Osteoblast (primary cell): ENCODE results near the gene VAPB. TPM values are rescaled to one million over a fixed set of nuclear protein-coding genes. Genes with fewer than 3 reads are reported as not detected.
"Not testable (repeated sequence)": the region's sequence is repeated elsewhere in the genome, so short reads cannot be mapped to it uniquely, and the experiment has no call there.

Experiments used
- DNase-seq: peaks from one replicate; pipeline ENCODE4 v3.0.0; 2011; ENCODE audit warnings: low spot score, mixed read lengths; ENCODE audit not compliant: insufficient read length; ENCODE audit errors: missing footprints
- H2AFZ ChIP-seq: 2 replicates; pipeline ENCODE4 v1.6.0; 2011; ENCODE audit warnings: mild to moderate bottlenecking, low read length
- H3K27ac ChIP-seq: 2 replicates; pipeline ENCODE4 v1.5.1; 2011; ENCODE audit warnings: mild to moderate bottlenecking, low read depth, low read length, moderate library complexity
- H3K27me3 ChIP-seq: 2 replicates; pipeline ENCODE4 v1.6.0; 2012; ENCODE audit warnings: mild to moderate bottlenecking, control low read depth, inconsistent platforms, low read length, moderate library complexity; ENCODE audit not compliant: insufficient read depth
- H3K36me3 ChIP-seq: 2 replicates; pipeline ENCODE4 v1.5.1; 2011; ENCODE audit warnings: mild to moderate bottlenecking, low read length, control low read depth, moderate library complexity; ENCODE audit not compliant: insufficient read depth
- H3K4me1 ChIP-seq: 2 replicates; pipeline ENCODE4 v1.5.1; 2011; ENCODE audit warnings: mild to moderate bottlenecking, low read length, control low read depth, moderate library complexity; ENCODE audit not compliant: insufficient read depth
- H3K4me2 ChIP-seq: 2 replicates; pipeline ENCODE4 v1.6.0; 2011; ENCODE audit warnings: mild to moderate bottlenecking, low read length; ENCODE audit not compliant: insufficient read depth
- H3K4me3 ChIP-seq: fragments of 200-600 bp; sonication (generic); 3 replicates; pipeline ENCODE4 v1.5.1; 2012; ENCODE audit warnings: mild to moderate bottlenecking, low read length, inconsistent platforms; ENCODE audit not compliant: insufficient read depth
- H3K79me2 ChIP-seq: 2 replicates; pipeline ENCODE4 v1.6.0; 2012; ENCODE audit warnings: mild to moderate bottlenecking, low read length, control low read depth, inconsistent platforms; ENCODE audit not compliant: insufficient read depth
- H3K9me3 ChIP-seq: 2 replicates; pipeline ENCODE4 v1.5.1; 2011; ENCODE audit warnings: low read depth, low read length, control low read depth
- H4K20me1 ChIP-seq: 2 replicates; pipeline ENCODE4 v1.6.0; 2012; ENCODE audit warnings: mild to moderate bottlenecking, low read length, control low read depth; ENCODE audit not compliant: insufficient read depth
- CTCF ChIP-seq: IDR thresholded peaks from 2 replicates; pipeline ENCODE4 v1.5.1; 2011; ENCODE audit warnings: mild to moderate bottlenecking, low read depth, low read length, moderate library complexity; ENCODE audit errors: extremely low read depth
- total RNA-seq: library from RNA; depleted of rRNA; stranded (reverse); fragments of >200 nt; gene quantifications from 2 replicates; pipeline ENCODE4 v1.2.3, GENCODE V29; 2012

Gene VAPB
- total RNA-seq, 1 donor, result 14.5 TPM

DNA sequence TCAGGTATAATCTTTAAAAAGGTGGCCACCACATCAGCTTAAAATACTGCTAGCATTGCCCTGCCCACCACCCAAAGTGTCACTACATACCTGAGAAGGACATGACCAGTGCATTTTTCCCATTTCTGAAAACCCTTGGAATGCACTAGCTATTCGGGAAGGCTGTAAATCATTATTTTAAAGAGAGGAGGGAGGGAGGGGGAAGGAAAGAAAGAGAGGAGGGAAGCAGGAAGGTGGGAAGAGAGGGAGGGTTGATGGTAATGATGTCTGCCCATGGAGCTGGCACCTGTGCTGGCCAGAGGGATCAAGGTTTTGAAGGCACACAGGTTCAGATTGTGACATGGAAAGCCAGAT is 32.4 kb downstream of the VAPB start:
- no peak overlapping the region for H3K4me2 ChIP-seq
- peaks cover 16% of the 10 kb centered on the region for H3K36me3 ChIP-seq
- H3K4me1 ChIP-seq, result peaks cover 8% of the 10 kb centered on the region
- H3K79me2 ChIP-seq, result peaks cover 91% of the 10 kb centered on the region
- H3K9me3 ChIP-seq, result no peaks in the 10 kb centered on the region
- H3K27me3 ChIP-seq, result no peaks in the 10 kb centered on the region
- DNase-seq, result no peak
- H3K27ac ChIP-seq, result no peak overlapping the region
- H2AFZ ChIP-seq, result no peak overlapping the region
- H4K20me1 ChIP-seq, result peaks cover 41% of the 10 kb centered on the region
- TF ChIP-seq CTCF, result no peak
- no peak overlapping the region for H3K4me3 ChIP-seq

GRCh38 chr20:58424218-58424969 is 35.4 kb downstream of the VAPB start:
- Histone ChIP-seq H3K9me3 (no peaks in the 10 kb centered on the region), H4K20me1 (peaks cover 30% of the 10 kb centered on the region), H3K79me2 (peaks cover 91% of the 10 kb centered on the region), H3K4me3 (no peak overlapping the region), H3K36me3 (peaks cover 7% of the 10 kb centered on the region), H3K4me1 (peaks cover 8% of the 10 kb centered on the region), H3K27me3 (no peaks in the 10 kb centered on the region), H2AFZ (no peak overlapping the region), H3K27ac (no peak overlapping the region), H3K4me2 (no peak overlapping the region)
- DNase-seq, result no peak
- no peak for TF ChIP-seq CTCF

DNA sequence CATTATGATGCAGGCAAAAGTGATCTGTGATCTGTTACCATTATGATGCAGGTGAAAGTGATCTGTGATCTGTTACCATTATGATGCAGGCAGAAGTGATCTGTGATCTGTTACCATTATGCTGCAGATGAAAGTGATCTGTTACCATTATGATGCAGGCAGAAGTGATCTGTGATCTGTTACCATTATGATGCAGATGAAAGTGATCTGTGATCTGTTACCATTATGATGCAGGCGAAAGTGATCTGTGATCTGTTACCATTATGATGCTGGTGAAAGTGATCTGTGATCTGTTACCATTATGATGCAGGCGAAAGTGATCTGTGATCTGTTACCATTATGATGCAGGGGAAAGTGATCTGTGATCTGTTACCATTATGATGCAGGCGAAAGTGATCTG is 38.5 kb downstream of the VAPB start:
- not testable (repeated sequence) for H3K4me3 ChIP-seq, H2AFZ ChIP-seq, H3K36me3 ChIP-seq, H3K27me3 ChIP-seq, H3K4me2 ChIP-seq, H3K9me3 ChIP-seq, DNase-seq, H3K27ac ChIP-seq
- Histone ChIP-seq H3K79me2 (peaks cover 94% of the 10 kb centered on the region), H3K4me1 (peaks cover 15% of the 10 kb centered on the region), H4K20me1 (peaks cover 35% of the 10 kb centered on the region)

DNA sequence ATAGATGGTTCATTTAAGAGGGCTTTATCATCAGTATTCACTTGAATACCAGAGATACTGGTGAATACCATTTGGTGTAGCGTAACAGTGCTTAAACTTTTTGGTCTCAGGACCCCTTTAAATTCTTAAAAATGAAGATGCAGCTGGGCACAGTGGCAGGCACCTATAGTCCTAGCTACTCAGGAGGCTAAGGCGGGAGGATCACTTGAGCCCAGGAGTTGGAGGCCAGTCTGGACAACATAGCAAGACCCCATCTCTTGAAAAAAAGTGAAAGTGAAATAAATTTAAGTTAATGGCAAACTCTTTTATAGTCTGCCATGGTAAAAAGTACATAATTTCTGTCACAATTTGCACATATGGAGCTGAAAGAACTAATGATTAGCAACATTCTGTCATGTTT is 39.3 kb downstream of the VAPB start:
- H3K36me3 ChIP-seq, result no peaks in the 10 kb centered on the region
- H2AFZ ChIP-seq, result no peak overlapping the region
- no peak overlapping the region for H3K4me3 ChIP-seq
- H3K4me1 ChIP-seq, result peaks cover 17% of the 10 kb centered on the region
- H3K27me3 ChIP-seq, result no peaks in the 10 kb centered on the region
- no peaks in the 10 kb centered on the region for H3K9me3 ChIP-seq
- no peak overlapping the region for H3K27ac ChIP-seq
- peaks cover 40% of the 10 kb centered on the region for H4K20me1 ChIP-seq
- H3K79me2 ChIP-seq, result peaks cover 96% of the 10 kb centered on the region
- TF ChIP-seq CTCF, result no peak
- no peak for DNase-seq
- no peak overlapping the region for H3K4me2 ChIP-seq
